PFSK-1 (cell line): ENCODE results near the gene STON2.

Experiments used
- POLR2AphosphoS5 ChIP-seq: IDR thresholded peaks from 2 replicates; pipeline ENCODE4 v1.6.1; 2012; ENCODE audit warnings: low read depth, mild to moderate bottlenecking, control low read depth, low read length, moderate library complexity
- REST ChIP-seq, 2 experiments: IDR thresholded peaks; 2 replicates each; pipeline versions ENCODE4 v1.6.1 to v1.8.0; 2011 to 2012; ENCODE audit warnings: low read depth in 2 of 2, low read length in 2 of 2, control low read depth in 1 of 2, inconsistent platforms in 1 of 2, mild to moderate bottlenecking in 1 of 2, moderate library complexity in 1 of 2; ENCODE audit not compliant: insufficient read depth in 1 of 2
- TAF1 ChIP-seq: IDR thresholded peaks from 2 replicates; pipeline ENCODE4 v1.6.1; 2012; ENCODE audit warnings: low read length, control low read depth, borderline replicate concordance; ENCODE audit not compliant: insufficient read depth

- no peak for TF ChIP-seq REST (IDR thresholded peaks at IDR 0.05; ENCODE audit: insufficient read depth in 1 of 2, low read depth in 2 of 2, low read length in 2 of 2)
- TF ChIP-seq TAF1, result no peak
- no peak for TF ChIP-seq POLR2AphosphoS5
Observed at GRCh38 chr14:81313200-81313599, 86.9 kb downstream of the STON2 start.
